H9 (cell line): ENCODE data around the gene ST6GAL1. TPM values are rescaled to one million over a fixed set of nuclear protein-coding genes. Genes with fewer than 3 reads are reported as not detected.

Source experiments
- DNase-seq: peaks from one replicate; pipeline ENCODE4 v3.0.0-alpha.2; 2017
- H2AFZ ChIP-seq: one replicate; pipeline ENCODE4 v1.6.1; 2013; ENCODE audit warnings: mild to moderate bottlenecking, low read length, control low read depth, moderate library complexity
- H2AK5ac ChIP-seq: 2 replicates; pipeline ENCODE4 v1.6.1; 2013; ENCODE audit warnings: low read length, control low read depth, mixed read lengths; ENCODE audit not compliant: insufficient read length
- H2BK120ac ChIP-seq: one replicate; pipeline ENCODE4 v1.6.1; 2013; ENCODE audit warnings: low read depth, mild to moderate bottlenecking, low read length, control low read depth, inconsistent platforms; ENCODE audit not compliant: poor library complexity, severe bottlenecking
- H2BK12ac ChIP-seq: 2 replicates; pipeline ENCODE4 v1.6.1; 2013; ENCODE audit warnings: low read length, control low read depth, mixed read lengths, low read depth; ENCODE audit not compliant: insufficient read length
- H2BK15ac ChIP-seq: 2 replicates; pipeline ENCODE4 v1.6.1; 2013; ENCODE audit warnings: low read depth, low read length, control low read depth
- H2BK20ac ChIP-seq: one replicate; pipeline ENCODE4 v1.6.1; 2013; ENCODE audit warnings: low read depth, mild to moderate bottlenecking, low read length, control low read depth, inconsistent platforms; ENCODE audit not compliant: poor library complexity, severe bottlenecking
- H2BK5ac ChIP-seq: 2 replicates; pipeline ENCODE4 v1.6.1; 2013; ENCODE audit warnings: low read length, control low read depth, mixed read lengths; ENCODE audit not compliant: insufficient read length
- H3K14ac ChIP-seq: 2 replicates; pipeline ENCODE4 v1.6.1; 2013; ENCODE audit warnings: low read length, control low read depth; ENCODE audit not compliant: insufficient read depth
- H3K18ac ChIP-seq: 2 replicates; pipeline ENCODE4 v1.6.1; 2013; ENCODE audit warnings: low read depth, mild to moderate bottlenecking, mixed read lengths, low read length, control low read depth; ENCODE audit not compliant: insufficient read length
- H3K23ac ChIP-seq: 2 replicates; pipeline ENCODE4 v1.6.1; 2013; ENCODE audit warnings: low read length, control low read depth, mixed read lengths, low read depth; ENCODE audit not compliant: insufficient read length
- H3K23me2 ChIP-seq: 2 replicates; pipeline ENCODE4 v1.6.1; 2013; ENCODE audit warnings: low read depth, mild to moderate bottlenecking, mixed read lengths, low read length, control low read depth; ENCODE audit not compliant: insufficient read length, poor library complexity, severe bottlenecking
- H3K27ac ChIP-seq: 2 replicates; pipeline ENCODE4 v1.5.1; 2013; ENCODE audit warnings: low read length, control low read depth, mixed read lengths, low read depth; ENCODE audit not compliant: insufficient read length
- H3K27me3 ChIP-seq: 2 replicates; pipeline ENCODE4 v1.6.1; 2013; ENCODE audit warnings: low read length, control low read depth, inconsistent platforms; ENCODE audit not compliant: insufficient read depth
- H3K4ac ChIP-seq: 2 replicates; pipeline ENCODE4 v1.6.1; 2013; ENCODE audit warnings: low read depth, mild to moderate bottlenecking, control low read depth, inconsistent platforms, low read length, moderate library complexity
- H3K4me1 ChIP-seq: 2 replicates; pipeline ENCODE4 v1.6.1; 2013; ENCODE audit warnings: low read length, control low read depth, inconsistent platforms; ENCODE audit not compliant: insufficient read depth
- H3K4me2 ChIP-seq: 2 replicates; pipeline ENCODE4 v1.6.1; 2013; ENCODE audit warnings: low read length, control low read depth, mixed read lengths; ENCODE audit not compliant: insufficient read length, insufficient read depth
- H3K56ac ChIP-seq: 2 replicates; pipeline ENCODE4 v1.6.1; 2013; ENCODE audit warnings: low read depth, mild to moderate bottlenecking, mixed read lengths, low read length, control low read depth; ENCODE audit not compliant: insufficient read length
- H3K79me1 ChIP-seq: 2 replicates; pipeline ENCODE4 v1.6.1; 2013; ENCODE audit warnings: low read depth, mild to moderate bottlenecking, moderate library complexity, low read length, control low read depth, inconsistent platforms; ENCODE audit not compliant: insufficient read depth, poor library complexity, severe bottlenecking
- H3K79me2 ChIP-seq: 2 replicates; pipeline ENCODE4 v1.6.1; 2013; ENCODE audit warnings: low read length, control low read depth, inconsistent platforms; ENCODE audit not compliant: insufficient read depth
- H3K9ac ChIP-seq: 2 replicates; pipeline ENCODE4 v1.6.1; 2013; ENCODE audit warnings: low read length, control low read depth, mixed read lengths; ENCODE audit not compliant: insufficient read length; ENCODE audit errors: extremely low read depth
- H3K9me3 ChIP-seq: one replicate; pipeline ENCODE4 v1.6.1; 2013; ENCODE audit warnings: low read depth, low read length, inconsistent platforms; ENCODE audit not compliant: control insufficient read depth
- H3T11ph ChIP-seq: one replicate; pipeline ENCODE4 v1.6.1; 2013; ENCODE audit warnings: mild to moderate bottlenecking, low read length, control low read depth, inconsistent platforms
- H4K20me1 ChIP-seq: one replicate; pipeline ENCODE4 v1.6.1; 2013; ENCODE audit not compliant: control insufficient read depth, insufficient read length, insufficient read depth
- H4K5ac ChIP-seq: 2 replicates; pipeline ENCODE4 v1.6.1; 2013; ENCODE audit warnings: low read depth, mild to moderate bottlenecking, mixed read lengths, low read length, control low read depth; ENCODE audit not compliant: insufficient read length
- H4K8ac ChIP-seq: replicated peaks from 2 replicates; pipeline ENCODE4 v1.6.1; 2013; ENCODE audit warnings: low read length, control low read depth, mixed read lengths, low read depth; ENCODE audit not compliant: insufficient read length
- H4K91ac ChIP-seq: 2 replicates; pipeline ENCODE4 v1.6.1; 2013; ENCODE audit warnings: low read depth, mild to moderate bottlenecking, moderate library complexity, mixed read lengths, low read length, control low read depth; ENCODE audit not compliant: insufficient read length
- H3K27ac Mint-ChIP-seq, 3 experiments: 2 replicates in 2 of 3; 3 replicates in 1 of 3; pipeline ENCODE4 v1.8.0; 2020 to 2021; ENCODE audit warnings: mixed read lengths in 3 of 3, mild to moderate bottlenecking in 1 of 3, moderate library complexity in 1 of 3
- H3K27me3 Mint-ChIP-seq: 2 replicates; pipeline ENCODE4 v1.8.0; 2021; ENCODE audit warnings: low read depth, mild to moderate bottlenecking, moderate library complexity, mixed read lengths
- H3K36me3 Mint-ChIP-seq, 3 experiments: 2 replicates in 2 of 3; 3 replicates in 1 of 3; pipeline ENCODE4 v1.8.0; 2020 to 2021; ENCODE audit warnings: low read depth in 3 of 3, mixed read lengths in 3 of 3; ENCODE audit not compliant: insufficient read depth in 1 of 3
- H3K4me1 Mint-ChIP-seq, 2 experiments: 2 replicates each; pipeline ENCODE4 v1.8.0; 2020; ENCODE audit warnings: mixed read lengths in 2 of 2
- H3K4me3 Mint-ChIP-seq, 2 experiments: 2 replicates in 1 of 2; 3 replicates in 1 of 2; pipeline ENCODE4 v1.8.0; 2020 to 2021; ENCODE audit warnings: mild to moderate bottlenecking in 2 of 2, mixed read lengths in 2 of 2, moderate library complexity in 1 of 2
- H3K9me3 Mint-ChIP-seq, 2 experiments: 2 replicates in 1 of 2; 3 replicates in 1 of 2; pipeline ENCODE4 v1.8.0; 2020; ENCODE audit warnings: mild to moderate bottlenecking in 2 of 2, mixed read lengths in 2 of 2, moderate library complexity in 1 of 2
- WGBS: extraction: QIAGEN DNeasy Blood & Tissue Kit; methylation state at CpG from one replicate; pipeline ENCODE4 v1.1.7; 2013; ENCODE audit warnings: missing lambda C conversion rate, low lambda C conversion rate, mixed read lengths; ENCODE audit not compliant: insufficient read length; ENCODE audit errors: extremely low coverage; 5-methylcytosine and 5-hydroxymethylcytosine counted together
- total RNA-seq: library from RNA; stranded (reverse); gene quantifications from 2 replicates; pipeline ENCODE4 v1.2.1, GENCODE V29; 2021
- TF ChIP-seq, protein P1 (sequence below): fragments of 200-600 bp; sonication (generic); conservative IDR thresholded peaks from 3 replicates; pipeline ENCODE4 v1.8.0; 2021; ENCODE audit warnings: antibody characterized with exemption, mild to moderate bottlenecking

The ST6GAL1 gene
- total RNA-seq, 1 experiment from 2014 or later: 139 TPM

DNA sequence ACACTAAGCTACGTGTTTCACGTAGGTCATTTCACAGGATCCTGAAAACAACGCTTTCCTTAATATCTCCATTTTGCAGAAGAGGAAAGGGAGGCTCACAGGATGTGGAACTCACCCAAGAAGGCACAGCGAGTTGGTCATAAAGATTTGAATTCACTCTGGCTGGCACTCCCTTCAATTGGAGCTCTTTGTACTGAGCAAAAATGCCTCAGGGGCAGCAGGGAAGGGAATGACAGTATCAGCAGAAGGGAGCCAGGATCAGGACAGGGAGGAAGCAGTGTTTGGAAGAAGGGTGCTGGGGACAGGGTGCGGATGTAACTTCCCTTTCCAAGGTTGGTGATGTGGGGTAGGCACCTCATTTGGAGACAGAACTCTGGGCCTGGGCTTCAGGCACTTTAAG is 1.1 kb upstream of the ST6GAL1 start:
- TF ChIP-seq, protein P1, sequence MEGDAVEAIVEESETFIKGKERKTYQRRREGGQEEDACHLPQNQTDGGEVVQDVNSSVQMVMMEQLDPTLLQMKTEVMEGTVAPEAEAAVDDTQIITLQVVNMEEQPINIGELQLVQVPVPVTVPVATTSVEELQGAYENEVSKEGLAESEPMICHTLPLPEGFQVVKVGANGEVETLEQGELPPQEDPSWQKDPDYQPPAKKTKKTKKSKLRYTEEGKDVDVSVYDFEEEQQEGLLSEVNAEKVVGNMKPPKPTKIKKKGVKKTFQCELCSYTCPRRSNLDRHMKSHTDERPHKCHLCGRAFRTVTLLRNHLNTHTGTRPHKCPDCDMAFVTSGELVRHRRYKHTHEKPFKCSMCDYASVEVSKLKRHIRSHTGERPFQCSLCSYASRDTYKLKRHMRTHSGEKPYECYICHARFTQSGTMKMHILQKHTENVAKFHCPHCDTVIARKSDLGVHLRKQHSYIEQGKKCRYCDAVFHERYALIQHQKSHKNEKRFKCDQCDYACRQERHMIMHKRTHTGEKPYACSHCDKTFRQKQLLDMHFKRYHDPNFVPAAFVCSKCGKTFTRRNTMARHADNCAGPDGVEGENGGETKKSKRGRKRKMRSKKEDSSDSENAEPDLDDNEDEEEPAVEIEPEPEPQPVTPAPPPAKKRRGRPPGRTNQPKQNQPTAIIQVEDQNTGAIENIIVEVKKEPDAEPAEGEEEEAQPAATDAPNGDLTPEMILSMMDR: no peak
- Histone ChIP-seq H3K18ac (no peak overlapping the region), H3K9me3 (no peaks in the 10 kb centered on the region), H2BK12ac (no peak overlapping the region), H2BK120ac (no peak overlapping the region), H2AK5ac (no peak overlapping the region), H2AFZ (no peak overlapping the region), H3K14ac (no peak overlapping the region), H3K79me1 (peaks cover 5% of the 10 kb centered on the region), H3K56ac (no peak overlapping the region), H3K4ac (no peak overlapping the region), H4K5ac (no peak overlapping the region), H3T11ph (no peak overlapping the region), H3K4me1 (0 out of 2 replicates have a peak, but pooled peaks cover 2% of the 10 kb centered on the region), H4K91ac (no peak overlapping the region), H3K9ac (no peak overlapping the region), H3K27ac (no peak overlapping the region), H3K23ac (no peak overlapping the region), H3K79me2 (peaks cover 13% of the 10 kb centered on the region; the same call in 1 of the 2 replicates), H2BK15ac (no peak overlapping the region), H3K23me2 (peaks cover 15% of the 10 kb centered on the region), H2BK20ac (no peak overlapping the region), H3K4me2 (peak overlapping the region; percentile 94), H3K27me3 (no peaks in the 10 kb centered on the region; the same call in 1 of the 2 replicates), H4K8ac (no peak overlapping the region), H2BK5ac (no peak overlapping the region), H4K20me1 (no peaks in the 10 kb centered on the region)
- DNase-seq: no peak
- H3K27me3 Mint-ChIP-seq: peaks cover 19% of the 10 kb centered on the region
- H3K4me1 Mint-ChIP-seq: peaks cover 35 to 36% of the 10 kb centered on the region in 2 experiments
- no peak overlapping the region; a peak in 1 of 7 replicates for H3K27ac Mint-ChIP-seq
- H3K36me3 Mint-ChIP-seq: peaks cover 19 to 22% (median 19%) of the 10 kb centered on the region in 3 experiments
- no CpG with 5 or more reads among the region's 5 CpGs for WGBS
- H3K4me3 Mint-ChIP-seq: peak overlapping the region in 1 of 2 experiments; percentile 45; a peak in 2 of 5 replicates
- peaks cover 0 to 4% of the 10 kb centered on the region in 2 experiments; a peak in 3 of 5 replicates for H3K9me3 Mint-ChIP-seq
